Dermis blood vessel endothelial cell (primary cell): Measurements from ENCODE around the gene CP. TPM values are rescaled to one million over a fixed set of nuclear protein-coding genes. Genes with fewer than 3 reads are reported as not detected.
"Not testable (repeated sequence)": the region's sequence is repeated elsewhere in the genome, so short reads cannot be mapped to it uniquely, and the experiment has no call there.

Experiments used
- DNase-seq: peaks from one replicate; pipeline ENCODE4 v3.0.0; 2010
- total RNA-seq: library from RNA; depleted of rRNA; stranded (reverse); fragments of >200 nt; gene quantifications from 2 replicates; pipeline ENCODE4 v1.2.3, GENCODE V29; 2014

Gene CP
- 0.70 and 1.0 TPM in 2 replicates for total RNA-seq

DNA sequence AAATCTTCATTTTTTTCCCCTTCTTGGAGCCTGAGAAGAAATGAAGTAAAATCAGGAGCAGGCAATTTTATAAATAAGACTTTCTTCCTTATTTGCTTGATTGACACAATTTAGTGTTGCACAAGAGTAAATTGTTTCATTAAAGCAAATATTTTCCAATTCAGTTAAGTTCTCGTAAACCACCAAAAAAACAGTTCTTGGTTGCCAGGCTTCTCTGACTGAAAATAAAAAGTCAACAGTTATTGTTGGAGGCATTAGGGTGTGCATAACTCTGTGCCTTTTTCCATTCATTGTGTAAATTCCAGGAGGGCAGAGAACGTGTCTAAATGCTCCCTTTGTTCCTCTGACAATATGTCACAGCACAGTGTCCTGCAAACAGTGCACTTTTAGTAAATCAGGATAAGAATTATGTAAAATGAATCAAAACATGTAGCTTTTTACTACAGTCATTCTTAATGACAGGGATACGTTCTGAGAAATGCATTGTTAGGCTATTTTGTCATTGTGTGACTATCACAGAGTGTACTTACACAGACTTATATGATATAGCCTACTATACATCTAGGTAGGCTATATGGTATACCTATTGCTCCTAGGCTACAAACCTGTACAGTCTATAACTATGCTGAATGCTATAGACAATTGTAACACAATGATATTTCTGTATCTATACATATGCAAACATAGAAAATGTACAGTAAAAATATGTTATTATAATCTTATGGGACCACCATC is at the start of gene CP:
CP (minus strand) TSS at position 47 of the 735 bp plus-strand sequence; CDS start at position 10, 37 bp downstream.
- no peak for DNase-seq

DNA sequence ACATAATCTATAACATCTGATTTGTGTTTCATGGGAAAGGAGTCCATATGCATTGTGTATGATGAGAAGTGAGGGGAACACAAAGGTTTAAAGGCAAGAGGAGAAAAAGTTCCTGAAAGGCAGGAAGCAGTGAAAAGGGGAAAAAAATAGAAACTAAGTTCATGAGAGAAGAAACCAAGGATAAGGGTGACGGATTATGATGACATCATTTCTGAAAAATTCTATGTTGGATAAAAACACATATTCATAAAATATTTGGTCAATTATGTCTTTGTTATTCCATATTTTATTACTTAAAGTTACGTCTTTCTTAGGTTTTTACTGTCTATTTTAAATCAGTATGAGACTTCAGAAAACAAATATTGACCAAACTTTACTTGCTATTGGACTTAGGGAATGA is 48.6 kb upstream of the CP start:
- no peak for DNase-seq

DNA sequence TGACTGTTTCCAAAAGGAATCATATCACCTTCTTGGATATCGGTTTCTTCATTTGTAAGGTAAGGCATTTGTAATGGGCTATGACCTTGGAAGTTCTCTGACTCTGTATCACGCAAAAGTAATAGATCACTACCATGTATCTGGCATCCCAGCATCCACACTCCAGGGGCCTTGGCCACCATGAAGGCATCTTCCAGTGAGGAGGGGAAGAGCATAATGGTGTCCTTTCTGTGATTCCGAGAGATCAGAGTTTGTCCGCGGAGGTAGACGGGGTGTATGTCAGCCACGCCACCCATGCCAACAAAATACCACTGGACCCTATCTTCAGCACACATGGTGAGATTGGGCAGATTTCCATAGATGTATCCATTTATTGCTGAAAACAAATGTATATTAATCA is 48.1 kb upstream of the CP start:
- DNase-seq = no peak

DNA sequence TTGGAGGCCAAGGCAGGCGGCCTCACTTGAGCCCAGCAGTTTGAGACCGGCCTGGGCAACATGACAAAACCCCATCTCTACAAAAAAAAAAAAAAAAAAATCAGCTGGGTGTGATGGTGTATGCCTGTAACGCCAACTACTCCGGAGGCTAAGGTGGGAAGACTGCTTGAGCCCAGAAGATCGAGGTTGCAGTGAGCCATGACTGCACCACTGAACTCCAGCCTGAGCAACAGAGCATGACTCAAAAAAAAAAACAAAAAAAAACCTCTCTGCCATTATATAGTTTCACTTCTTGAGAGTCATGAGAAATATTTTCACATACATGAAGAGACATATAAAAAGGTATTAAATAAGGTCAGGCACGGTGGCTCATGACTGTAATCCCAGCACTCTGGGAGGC is 45.9 kb upstream of the CP start:
- no peak for DNase-seq

DNA sequence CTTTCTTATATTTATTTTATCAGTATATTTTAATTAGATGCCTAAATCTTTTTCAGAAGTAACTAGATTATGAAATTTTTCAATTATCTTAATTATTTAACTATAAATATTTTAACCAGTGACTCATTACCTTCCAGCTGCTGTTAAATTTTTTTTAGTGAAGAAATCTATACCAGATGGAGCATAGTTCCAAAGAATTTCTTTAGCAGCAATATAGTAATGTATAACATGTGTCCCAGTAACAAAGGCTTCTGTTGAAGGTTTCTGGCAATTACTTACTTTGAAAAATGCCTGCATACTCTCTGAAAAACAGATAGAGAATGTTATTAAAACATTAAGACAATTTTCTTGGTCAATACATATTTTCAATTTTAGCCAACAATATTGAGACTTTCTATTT is 45.1 kb upstream of the CP start:
- no peak for DNase-seq

DNA sequence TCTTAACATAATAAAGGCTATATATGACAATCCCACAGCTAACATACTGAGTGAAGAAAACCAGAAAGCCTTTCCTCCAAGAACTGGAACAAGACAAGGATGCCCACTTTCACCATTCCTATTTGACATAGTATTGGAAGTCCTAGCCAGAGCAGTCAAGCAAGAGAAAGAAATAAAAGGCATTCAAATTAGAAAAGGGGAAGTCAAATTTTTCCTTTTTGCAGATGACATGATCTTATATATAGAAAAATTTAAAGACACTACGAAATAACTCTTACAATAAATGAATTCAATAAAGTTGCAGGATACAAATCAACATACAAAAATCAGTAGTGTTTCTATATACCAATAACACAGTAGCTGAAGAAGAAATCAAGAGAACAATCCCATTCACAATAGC is 42.2 kb upstream of the CP start:
- DNase-seq = no peak

DNA sequence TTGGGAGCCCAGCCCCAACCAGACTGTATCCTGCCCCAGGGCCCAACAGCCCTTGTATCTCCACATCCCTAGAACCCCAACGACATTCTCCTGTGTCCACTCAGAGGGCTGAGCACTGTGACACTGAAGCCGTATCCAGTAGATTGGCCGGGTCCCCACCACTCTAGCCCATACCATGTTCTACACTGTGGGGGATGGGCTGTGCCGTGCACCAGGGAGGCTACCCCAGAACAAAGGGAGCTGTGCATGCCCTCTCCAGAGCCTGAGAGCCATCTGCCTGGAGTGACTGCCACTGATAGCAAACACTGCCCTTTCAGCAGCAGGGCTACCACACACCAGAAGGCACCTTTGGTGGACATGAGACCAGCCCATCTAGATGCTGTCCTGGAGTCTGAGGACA is 37.1 kb upstream of the CP start:
- no peak for DNase-seq

DNA sequence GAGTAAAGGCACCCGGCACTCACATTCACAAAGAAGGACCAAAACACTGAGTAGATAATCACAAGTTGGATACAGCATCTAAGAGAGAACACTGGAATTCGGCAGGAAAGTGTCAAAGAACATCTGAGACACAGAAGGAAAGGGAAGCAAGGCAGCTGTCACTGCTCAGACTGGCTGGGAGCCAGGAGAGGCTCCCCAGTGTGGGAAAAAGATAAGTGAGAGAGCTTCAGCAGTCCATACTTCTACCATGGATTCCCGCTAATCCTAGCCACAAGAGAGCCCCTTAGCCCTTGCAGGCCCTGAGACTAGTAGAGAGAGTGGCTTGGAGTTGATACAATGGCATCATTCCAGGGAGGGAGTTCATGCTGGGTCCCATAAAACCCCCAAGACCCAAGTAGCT is 36.7 kb upstream of the CP start:
- DNase-seq = no peak

DNA sequence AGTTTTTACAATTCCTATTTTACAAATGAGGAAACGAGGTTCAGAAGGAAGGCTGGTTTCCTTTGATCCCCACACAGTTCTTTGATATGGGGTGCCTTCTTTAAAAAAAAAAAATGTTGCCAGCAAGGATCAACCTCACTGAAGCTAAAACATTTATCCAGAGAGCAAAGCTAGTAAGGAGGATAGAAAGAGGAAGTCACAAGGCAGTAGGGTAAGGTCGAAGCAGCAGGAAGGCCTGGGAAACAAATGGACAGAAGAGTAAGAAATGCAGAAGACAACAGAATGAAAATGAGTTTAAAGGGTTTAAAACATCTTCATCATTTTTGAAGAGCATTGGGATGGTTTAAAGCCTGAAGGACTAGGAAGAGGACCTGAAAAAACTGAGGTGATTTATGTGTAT is 30.6 kb upstream of the CP start:
- DNase-seq = no peak

DNA sequence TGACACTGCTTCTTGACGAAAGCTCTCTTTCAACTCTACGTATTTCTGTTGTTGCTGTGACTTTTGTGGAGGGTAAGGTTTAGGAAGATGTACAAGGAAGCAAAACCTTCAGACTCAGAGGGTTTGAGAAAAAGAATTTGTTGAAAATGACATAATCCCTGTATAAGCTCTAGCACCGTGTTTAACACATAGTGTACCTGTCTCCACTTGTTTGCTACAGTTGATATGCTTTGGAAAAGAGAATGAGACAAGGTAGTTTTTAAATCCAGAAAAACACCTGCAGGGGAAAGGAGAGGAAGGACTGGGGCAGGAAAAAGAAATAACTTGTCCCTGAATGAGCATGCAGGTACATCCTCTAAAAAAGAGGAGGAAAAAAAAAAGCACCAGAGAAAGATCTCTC is 29.6 kb upstream of the CP start:
- DNase-seq = no peak

DNA sequence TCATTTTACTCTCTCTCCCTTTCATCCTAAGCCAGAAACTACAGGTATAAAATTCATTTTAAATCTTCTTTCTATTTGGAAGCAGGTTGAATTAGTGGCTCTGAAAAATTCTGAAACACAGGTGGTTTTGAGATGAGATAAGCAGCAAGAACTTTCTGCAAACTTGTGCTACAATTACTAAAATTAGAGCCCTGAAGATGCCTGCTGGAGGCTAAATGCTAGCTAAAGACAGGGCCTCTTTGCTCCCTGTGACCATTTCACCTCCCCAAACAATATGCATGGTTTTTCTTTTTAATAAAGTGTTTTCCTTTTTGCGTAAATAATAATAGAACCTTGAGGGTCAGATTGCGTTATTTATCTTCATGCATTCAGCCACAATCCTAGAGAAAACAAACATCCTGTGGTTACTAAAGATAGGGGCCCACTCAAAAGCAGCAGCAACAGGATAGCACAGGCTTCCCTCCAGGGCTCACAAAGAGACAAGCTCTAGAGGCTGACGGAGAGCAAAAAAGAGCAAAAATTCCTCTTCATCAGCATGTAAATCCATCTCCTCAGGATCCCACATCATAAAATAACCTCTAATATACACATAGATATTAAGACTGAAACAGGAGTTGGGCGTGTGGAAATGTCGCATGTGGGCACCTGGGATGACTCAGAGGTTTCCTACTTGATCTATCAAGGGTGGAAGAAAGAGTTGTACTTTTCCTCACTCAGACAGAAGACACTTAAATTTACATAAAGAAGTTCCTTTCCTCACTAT is 26.5 kb upstream of the CP start:
- peak; percentile 37 for DNase-seq

DNA sequence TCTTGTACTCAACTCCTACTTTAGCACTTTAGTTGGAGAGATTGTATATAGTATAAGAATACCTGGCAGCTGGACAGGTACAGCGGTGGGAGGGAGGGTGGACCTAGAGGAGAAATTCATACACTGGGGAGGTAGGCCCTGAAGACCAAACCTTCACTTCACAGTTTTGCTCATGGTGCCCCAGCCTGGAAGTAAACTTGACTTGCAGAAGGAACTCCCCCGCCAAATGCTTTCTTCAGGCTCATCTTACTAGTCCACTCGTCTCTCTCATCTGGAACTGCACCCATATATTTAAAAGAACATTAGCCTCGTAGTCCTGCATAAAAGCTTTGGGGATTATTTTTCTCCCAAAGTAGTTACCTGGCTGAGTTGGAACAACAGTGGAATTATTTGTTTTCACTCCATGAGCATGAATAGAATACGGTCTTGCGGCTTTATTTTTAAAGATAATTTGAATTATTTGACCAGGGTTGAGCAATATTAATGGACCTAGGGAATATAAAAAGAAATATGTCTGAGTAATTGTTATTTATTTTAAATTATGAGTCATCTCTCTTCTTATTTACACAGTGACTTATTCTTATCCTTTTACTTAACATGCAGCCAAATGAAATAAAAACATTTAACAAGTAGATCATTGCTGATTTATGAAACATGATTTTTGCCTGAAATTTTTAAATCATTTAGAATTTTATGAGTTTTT is 25.5 kb upstream of the CP start:
- no peak for DNase-seq

DNA sequence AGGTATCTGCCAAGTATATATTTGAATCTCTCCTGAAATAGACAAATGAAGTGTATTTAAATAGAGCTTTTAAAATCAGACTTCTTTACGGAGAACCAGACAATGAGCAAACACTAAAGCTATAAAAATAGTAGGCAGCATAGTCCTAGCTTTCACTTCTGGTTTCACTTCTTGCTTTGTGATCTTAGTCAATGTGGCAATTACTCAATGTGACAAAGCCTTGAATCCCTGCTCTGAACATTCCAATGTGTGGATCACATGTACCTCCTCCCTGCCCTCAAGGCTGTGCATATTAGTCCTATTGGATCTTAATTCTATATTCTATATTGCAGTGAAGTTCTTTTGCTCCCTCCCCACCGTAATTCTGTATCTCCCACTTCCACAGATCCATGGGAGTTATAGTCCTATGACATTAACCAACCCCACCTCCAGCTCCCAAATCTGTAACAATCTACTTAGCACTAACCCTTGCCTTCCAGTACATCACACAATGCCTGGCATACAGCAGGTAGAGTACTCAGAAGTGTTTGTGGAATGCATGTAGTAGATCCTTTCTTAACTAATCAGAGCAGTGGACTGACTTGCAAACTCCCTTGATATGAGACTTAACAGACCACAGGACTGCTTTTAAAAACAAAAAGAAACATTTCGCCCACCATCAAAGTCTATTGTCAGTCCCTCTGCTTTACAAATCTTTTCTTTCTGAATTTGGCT is 24.3 kb upstream of the CP start:
- DNase-seq = peak; percentile 25

DNA sequence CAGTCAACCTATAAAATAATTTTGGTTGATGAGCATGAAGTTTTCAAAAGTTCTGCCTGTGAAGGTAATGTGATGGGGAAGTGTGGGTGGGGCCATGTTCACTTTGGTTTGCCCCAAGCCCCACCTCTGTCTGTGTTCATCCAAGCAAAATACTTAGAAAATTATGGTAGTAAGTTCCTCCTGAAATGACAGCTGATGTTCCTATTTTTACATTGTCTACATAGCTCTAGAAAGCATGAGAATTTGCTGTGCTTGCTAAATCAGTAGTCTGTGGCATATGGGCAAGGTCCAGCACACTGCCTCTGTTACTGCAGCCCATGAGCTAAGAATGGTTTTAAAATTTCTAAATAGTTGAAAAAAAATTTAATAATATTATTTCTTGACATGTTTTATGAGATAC is 21.9 kb upstream of the CP start:
- no peak for DNase-seq

DNA sequence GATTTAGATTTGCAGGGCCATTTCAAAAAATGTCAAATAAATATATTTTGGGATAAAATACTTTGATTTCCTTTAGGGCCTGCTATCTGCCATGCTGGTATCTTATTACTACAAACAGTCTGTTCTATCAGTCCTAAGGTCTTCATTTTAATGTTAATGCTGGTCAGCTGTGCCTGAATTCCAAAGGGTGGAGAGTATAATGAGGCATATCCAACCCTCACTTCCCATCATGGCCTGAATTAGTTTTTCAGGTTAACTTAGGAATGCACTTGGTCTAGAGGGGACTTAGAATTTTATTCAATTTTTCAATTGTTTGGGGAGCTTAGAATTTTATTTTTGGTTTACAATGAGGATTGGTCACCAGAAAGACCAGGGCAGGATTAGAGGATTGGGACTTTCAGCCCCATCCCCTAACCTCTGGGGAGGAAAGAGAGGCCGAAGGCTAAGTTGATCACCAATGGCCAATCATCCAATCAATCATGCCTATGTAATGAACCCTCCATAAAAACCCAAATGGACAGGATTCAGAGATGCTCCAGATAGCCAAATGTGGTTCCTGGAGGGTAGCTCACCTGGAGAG is 17.8 kb upstream of the CP start:
- no peak for DNase-seq

DNA sequence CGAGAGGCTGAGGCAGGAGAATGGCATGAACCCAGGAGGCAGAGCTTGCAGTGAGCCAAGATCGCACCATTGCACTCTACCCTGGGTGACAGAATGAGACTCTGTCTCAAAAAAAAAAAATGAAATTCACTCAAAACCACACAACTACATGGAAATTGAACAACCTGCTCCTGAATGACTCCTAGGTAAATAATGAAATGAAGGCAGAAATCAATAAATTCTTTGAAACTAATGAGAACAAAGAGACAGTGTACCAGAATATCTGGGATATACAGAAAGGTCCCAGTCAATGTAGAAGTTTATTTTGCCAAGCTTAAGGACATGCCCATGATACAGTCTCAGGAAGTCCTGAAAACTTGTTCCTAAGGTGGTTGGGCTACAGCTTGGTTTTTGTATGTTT is 16.6 kb upstream of the CP start:
- DNase-seq = not testable (repeated sequence)

DNA sequence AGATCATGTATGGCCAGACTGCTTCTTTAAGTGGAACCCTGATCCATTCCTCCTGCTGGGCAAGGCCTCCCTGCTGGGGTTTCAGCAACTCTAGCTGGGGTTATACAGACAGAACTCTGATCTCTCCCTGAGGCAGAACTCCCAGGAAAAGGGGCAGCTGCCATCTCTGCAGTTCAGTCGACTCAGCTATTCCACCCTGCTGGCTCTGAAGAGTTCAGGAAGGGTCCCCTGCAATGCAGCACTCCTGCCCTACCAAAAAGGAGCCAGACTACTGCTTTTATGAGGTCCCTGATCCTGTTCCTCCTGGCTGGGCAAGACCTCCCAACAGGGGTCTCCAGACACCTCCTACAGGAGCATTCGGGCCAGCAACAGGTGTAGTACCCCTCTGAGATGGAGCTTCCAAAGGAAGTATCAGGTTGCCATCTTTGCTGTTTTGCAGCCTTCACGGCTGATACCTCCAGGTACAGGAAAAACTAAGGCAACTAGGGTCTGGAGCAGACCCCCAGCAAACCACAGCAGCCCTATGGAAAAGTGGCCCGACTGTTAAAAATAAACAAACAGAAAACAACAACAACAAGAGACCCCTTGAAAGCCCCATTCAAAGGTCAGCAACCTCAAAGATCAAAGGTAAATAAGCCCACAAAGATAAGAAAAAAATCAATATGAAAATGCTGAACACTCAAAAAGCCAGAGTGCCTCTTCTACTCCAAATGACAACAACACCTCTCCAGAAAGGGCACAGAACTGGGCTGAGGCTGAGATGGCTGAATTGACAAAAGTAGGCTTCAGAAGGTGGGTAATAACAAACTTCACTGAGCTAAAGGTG is 14.2 kb upstream of the CP start:
- DNase-seq = no peak

DNA sequence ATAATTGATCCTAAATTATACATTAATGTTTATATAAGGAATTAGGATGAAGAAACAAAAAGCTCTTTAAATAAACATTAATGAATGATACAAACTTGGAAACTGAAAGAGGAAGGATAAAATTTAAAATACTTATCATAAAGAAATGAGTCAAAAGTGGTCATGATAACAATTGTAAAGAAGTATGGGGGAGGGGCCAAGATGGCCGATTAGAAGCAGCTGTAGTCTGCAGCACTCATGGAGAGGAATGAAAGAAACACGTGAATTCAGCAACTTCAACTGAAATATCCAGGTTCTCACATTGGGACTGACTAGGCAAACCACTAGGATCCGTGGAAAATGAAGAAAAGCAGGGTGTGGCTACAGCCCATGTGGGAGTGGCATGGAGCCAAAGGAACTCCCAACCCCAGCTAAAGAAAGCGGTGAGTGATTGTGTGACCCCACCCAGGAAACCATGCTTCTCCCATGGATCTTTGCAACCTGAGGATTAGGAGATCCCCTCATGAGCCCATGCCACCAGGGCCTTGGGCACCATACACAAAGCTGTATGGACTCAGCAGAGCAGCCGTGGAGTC is 13.1 kb upstream of the CP start:
- no peak for DNase-seq

DNA sequence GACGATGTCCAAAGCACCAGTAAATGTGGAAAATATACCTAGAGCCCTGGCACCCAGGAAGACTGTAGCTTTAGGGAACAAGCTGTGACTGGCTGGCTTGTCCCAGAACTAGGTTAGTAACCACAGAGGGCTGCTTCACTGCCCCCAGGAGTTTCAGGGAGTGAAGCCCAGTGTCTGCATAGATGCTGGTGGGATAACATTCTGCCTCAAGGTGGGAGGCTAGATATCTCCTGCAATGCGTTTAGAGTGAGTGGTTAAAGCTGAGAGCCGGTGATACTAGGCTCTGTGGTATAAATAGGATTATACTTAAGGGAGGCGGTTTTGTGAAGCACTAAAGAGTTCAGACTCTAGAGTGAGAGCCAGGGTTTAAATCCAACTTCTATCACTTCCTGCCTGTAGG is 11.7 kb upstream of the CP start:
- DNase-seq = no peak

DNA sequence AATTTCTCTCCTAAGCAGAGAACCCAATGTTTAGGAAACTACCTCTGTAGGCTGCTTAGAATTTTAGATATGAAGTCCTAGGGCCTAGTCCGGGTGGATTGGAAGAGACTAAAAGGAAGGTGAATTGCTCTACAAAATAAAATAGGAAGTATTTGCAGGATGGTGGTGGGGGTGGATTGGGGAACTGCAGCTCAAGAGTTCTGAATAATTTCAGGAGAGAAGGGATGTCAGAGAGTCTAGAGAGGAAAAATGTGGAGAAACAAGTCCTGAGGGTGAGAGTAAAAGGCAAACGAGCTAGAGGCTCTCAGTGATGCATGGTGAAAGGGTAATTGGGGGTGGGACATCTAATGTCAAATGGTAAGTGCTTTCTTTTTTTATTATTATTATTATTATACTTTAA is 10.2 kb upstream of the CP start:
- DNase-seq = no peak

DNA sequence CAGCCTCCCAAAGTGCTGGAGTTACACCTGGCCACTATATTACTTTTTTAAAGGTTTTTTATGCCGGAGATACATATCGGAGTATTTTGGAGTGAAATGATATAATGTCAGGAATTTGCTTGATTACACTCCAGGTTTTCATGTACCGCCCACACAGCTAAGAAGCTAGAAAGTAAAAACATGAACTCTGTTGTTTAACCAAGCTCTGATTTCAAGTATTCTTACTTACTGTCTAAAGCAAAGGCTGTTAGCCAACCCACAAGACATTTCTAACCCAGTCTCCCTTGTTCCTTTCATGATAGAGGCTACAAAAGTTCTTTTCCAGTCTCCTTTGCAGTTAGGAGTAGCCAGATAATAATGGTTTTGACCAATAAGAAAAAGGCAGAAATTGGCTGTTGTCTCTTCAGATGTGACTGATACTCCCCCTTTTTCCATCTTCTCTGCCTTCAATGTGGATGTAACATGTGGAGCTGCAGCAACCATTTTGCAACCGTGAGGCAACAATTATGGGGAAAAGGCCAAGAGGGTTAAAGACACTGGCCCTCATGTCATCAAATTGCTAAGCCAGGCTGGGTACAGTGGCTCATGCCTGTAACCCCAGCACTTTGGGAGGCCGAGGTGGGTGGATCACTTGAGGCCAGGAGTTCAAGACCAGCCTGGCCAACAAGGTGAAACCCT is 6.1 kb upstream of the CP start:
- DNase-seq = no peak
